Fibroblast of pulmonary artery (primary cell): Measurements from ENCODE around the gene NRP2.

Source experiments
- DNase-seq: peaks from one replicate; pipeline ENCODE4 v3.0.0-alpha.2; 2010; ENCODE audit warnings: low read depth
- H3K4me3 ChIP-seq: replicated peaks from 2 replicates; pipeline ENCODE4 v1.5.1; 2011; ENCODE audit warnings: low read depth, mild to moderate bottlenecking, control low read depth, low read length, moderate library complexity
- CTCF ChIP-seq: IDR thresholded peaks from 2 replicates; pipeline ENCODE4 v1.5.1; 2011; ENCODE audit warnings: mild to moderate bottlenecking, control low read depth, low read length, inconsistent platforms; ENCODE audit errors: missing control alignments

The NRP2 gene

GRCh38 chr2:205758500-205758899 lies 76.2 kb downstream of the NRP2 start:
- DNase-seq = peak; percentile 89
- no peak overlapping the region for H3K4me3 ChIP-seq
- no peak for TF ChIP-seq CTCF

GRCh38 chr2:205759257-205759656 lies 77.0 kb downstream of the NRP2 start:
- TF ChIP-seq CTCF = no peak
- peak; percentile 50 for DNase-seq
- no peak overlapping the region for H3K4me3 ChIP-seq

GRCh38 chr2:205759732-205760131 lies 77.4 kb downstream of the NRP2 start:
- TF ChIP-seq CTCF = no peak
- H3K4me3 ChIP-seq = no peak overlapping the region
- no peak for DNase-seq

- TF ChIP-seq CTCF = no peak
- DNase-seq = no peak
- H3K4me3 ChIP-seq = no peak overlapping the region
These were observed 77.9 kb downstream of the NRP2 start for GRCh38 chr2:205760157-205760556.

GRCh38 chr2:205761421-205761820 lies 79.1 kb downstream of the NRP2 start:
- no peak overlapping the region for H3K4me3 ChIP-seq
- no peak for DNase-seq
- TF ChIP-seq CTCF = no peak

GRCh38 chr2:205762881-205763280 lies 80.6 kb downstream of the NRP2 start:
- no peak for DNase-seq

More at GRCh38 chr2:205762881-205763280, 80.6 kb downstream of the NRP2 start:
- TF ChIP-seq CTCF = no peak
- H3K4me3 ChIP-seq = no peak overlapping the region
